IMR-90 (cell line): ENCODE measurements around the gene C1QC. TPM values are rescaled to one million over a fixed set of nuclear protein-coding genes. Genes with fewer than 3 reads are reported as not detected.

ENCODE experiments used
- ATAC-seq: fragments of 200-7000 bp; cut with Tn5 transposase; 2 replicates; pipeline ENCODE4 v1.9.1; 2020; ENCODE audit warnings: low read depth, mild to moderate bottlenecking, moderate library complexity
- BruUV-seq: library from RNA; stranded (reverse); fragments of 400-500 nt; replicated peaks from 2 replicates; lab custom pipeline; 2021; lab: Mats Ljungman, UMichigan
- CTCF ChIA-PET: fragments of 300-600 bp; formaldehyde crosslinking; extraction: SDS; loops from one replicate; lab custom pipeline; 2021; ENCODE audit warnings: antibody characterized with exemption; lab: Yijun Ruan, JAX
- POLR2A ChIA-PET: fragments of 300-600 bp; sonication (Branson Sonifier 250); formaldehyde crosslinking; loops from one replicate; lab custom pipeline; 2022; ENCODE audit warnings: antibody characterized with exemption; ENCODE audit not compliant: unreplicated experiment; lab: Charles Lee
- DNase-seq: peaks from one replicate; pipeline ENCODE4 v3.0.0; 2013
- H2AFZ ChIP-seq: replicated peaks from 2 replicates; pipeline ENCODE3; 2013; ENCODE audit warnings: low read length, mild to moderate bottlenecking; ENCODE audit not compliant: poor library complexity
- H2AK5ac ChIP-seq: 2 replicates; pipeline ENCODE4 v1.6.1; 2013; ENCODE audit warnings: low read depth, low read length, inconsistent platforms
- H2AK9ac ChIP-seq: replicated peaks from 2 replicates; pipeline ENCODE3; 2013; ENCODE audit warnings: mild to moderate bottlenecking, low read depth, low read length, moderate library complexity; ENCODE audit not compliant: poor library complexity
- H2BK120ac ChIP-seq: 2 replicates; pipeline ENCODE4 v1.6.1; 2013; ENCODE audit warnings: low read depth, low read length, inconsistent platforms
- H2BK15ac ChIP-seq: 3 replicates; pipeline ENCODE4 v1.6.1; 2013; ENCODE audit warnings: low read depth, low read length, inconsistent platforms
- H2BK20ac ChIP-seq: 2 replicates; pipeline ENCODE4 v1.6.1; 2013; ENCODE audit warnings: low read depth, mild to moderate bottlenecking, inconsistent platforms, low read length, moderate library complexity
- H2BK5ac ChIP-seq: 2 replicates; pipeline ENCODE4 v1.6.1; 2013; ENCODE audit warnings: mild to moderate bottlenecking, low read depth, low read length, inconsistent platforms; ENCODE audit not compliant: poor library complexity, severe bottlenecking
- H3K14ac ChIP-seq: replicated peaks from 2 replicates; pipeline ENCODE4 v1.6.1; 2013; ENCODE audit warnings: low read depth, low read length, inconsistent platforms
- H3K18ac ChIP-seq: 2 replicates; pipeline ENCODE4 v1.6.1; 2013; ENCODE audit warnings: low read depth, low read length, control low read depth
- H3K23ac ChIP-seq: 2 replicates; pipeline ENCODE4 v1.6.1; 2013; ENCODE audit warnings: low read depth, low read length, inconsistent platforms
- H3K27ac ChIP-seq: 2 replicates; pipeline ENCODE4 v1.5.1; 2013; ENCODE audit warnings: mild to moderate bottlenecking, control low read depth, low read length; ENCODE audit not compliant: insufficient read depth
- H3K27me3 ChIP-seq: 2 replicates; pipeline ENCODE4 v1.6.1; 2013; ENCODE audit warnings: low read length; ENCODE audit not compliant: control insufficient read depth, insufficient read depth
- H3K36me3 ChIP-seq: 2 replicates; pipeline ENCODE4 v1.6.1; 2013; ENCODE audit warnings: low read length, mixed read lengths; ENCODE audit not compliant: control insufficient read depth, insufficient read depth
- H3K4ac ChIP-seq: 2 replicates; pipeline ENCODE4 v1.6.1; 2013; ENCODE audit warnings: low read depth, low read length, inconsistent platforms
- H3K4me1 ChIP-seq: 2 replicates; pipeline ENCODE4 v1.6.1; 2013; ENCODE audit warnings: low read length, mixed read lengths; ENCODE audit not compliant: control insufficient read depth, insufficient read depth
- H3K4me2 ChIP-seq: 2 replicates; pipeline ENCODE4 v1.6.1; 2013; ENCODE audit warnings: low read depth, mild to moderate bottlenecking, control low read depth, low read length, moderate library complexity
- H3K4me3 ChIP-seq: 2 replicates; pipeline ENCODE4 v1.5.1; 2013; ENCODE audit warnings: low read depth, mild to moderate bottlenecking, control low read depth, low read length, moderate library complexity; ENCODE audit not compliant: insufficient read depth
- H3K56ac ChIP-seq: 2 replicates; pipeline ENCODE4 v1.6.1; 2013; ENCODE audit warnings: low read length, inconsistent platforms; ENCODE audit not compliant: insufficient read depth; ENCODE audit errors: extremely low read depth
- H3K79me1 ChIP-seq, 2 experiments: 2 replicates each; pipeline ENCODE4 v1.6.1; 2013; ENCODE audit warnings: low read length in 2 of 2, inconsistent platforms in 1 of 2, low read depth in 1 of 2
- H3K9ac ChIP-seq: 2 replicates; pipeline ENCODE4 v1.6.1; 2013; ENCODE audit warnings: low read depth, low read length, control low read depth
- H3K9me1 ChIP-seq: 2 replicates; pipeline ENCODE4 v1.6.1; 2013; ENCODE audit warnings: low read length, inconsistent platforms; ENCODE audit not compliant: insufficient read depth
- H3K9me3 ChIP-seq: 2 replicates; pipeline ENCODE4 v1.6.1; 2013; ENCODE audit warnings: low read length; ENCODE audit not compliant: control insufficient read depth, insufficient read depth
- H4K20me1 ChIP-seq: 2 replicates; pipeline ENCODE4 v1.6.1; 2013; ENCODE audit warnings: low read length, inconsistent platforms; ENCODE audit not compliant: insufficient read depth
- H4K5ac ChIP-seq: 2 replicates; pipeline ENCODE4 v1.6.1; 2013; ENCODE audit warnings: mild to moderate bottlenecking, low read depth, low read length, control low read depth
- H4K8ac ChIP-seq, 2 experiments: 2 replicates each; pipeline ENCODE4 v1.6.1; 2013; ENCODE audit warnings: low read depth in 2 of 2, low read length in 2 of 2, control low read depth in 1 of 2, inconsistent platforms in 1 of 2
- H4K91ac ChIP-seq: 2 replicates; pipeline ENCODE4 v1.6.1; 2013; ENCODE audit warnings: low read depth, low read length, inconsistent platforms; ENCODE audit not compliant: insufficient read depth
- BHLHE40 ChIP-seq: fragments of 150-350 bp; IDR thresholded peaks from 2 replicates; pipeline ENCODE4 v1.6.1; 2016; ENCODE audit warnings: mild to moderate bottlenecking, low read depth, low read length
- CEBPB ChIP-seq: IDR thresholded peaks from 2 replicates; pipeline ENCODE4 v1.6.1; 2012; ENCODE audit warnings: low read depth, low read length, improper control_type of control experiment
- CHD1 ChIP-seq: IDR thresholded peaks from 2 replicates; pipeline ENCODE4 v1.6.1; 2012; ENCODE audit warnings: low read depth, low read length, improper control_type of control experiment
- FOS ChIP-seq: fragments of 150-350 bp; IDR thresholded peaks from 2 replicates; pipeline ENCODE4 v1.6.1; 2016; ENCODE audit warnings: low read depth, low read length
- MAFK ChIP-seq: IDR thresholded peaks from 2 replicates; pipeline ENCODE4 v1.6.1; 2012; ENCODE audit warnings: low read depth, low read length, improper control_type of control experiment
- MAZ ChIP-seq: IDR thresholded peaks from 2 replicates; pipeline ENCODE4 v1.6.1; 2012; ENCODE audit warnings: low read depth, mild to moderate bottlenecking, low read length, improper control_type of control experiment, moderate library complexity, borderline replicate concordance
- MXI1 ChIP-seq: IDR thresholded peaks from 2 replicates; pipeline ENCODE4 v1.6.1; 2012; ENCODE audit warnings: low read depth, mild to moderate bottlenecking, low read length, moderate library complexity, borderline replicate concordance
- NFE2L2 ChIP-seq: fragments of 150-350 bp; IDR thresholded peaks from 2 replicates; pipeline ENCODE4 v1.6.1; 2016; ENCODE audit warnings: low read depth, mild to moderate bottlenecking, low read length
- POLR2A ChIP-seq: IDR thresholded peaks from 2 replicates; pipeline ENCODE4 v1.6.1; 2012; ENCODE audit warnings: mild to moderate bottlenecking, low read depth, low read length
- RAD21 ChIP-seq: IDR thresholded peaks from 2 replicates; pipeline ENCODE4 v1.6.1; 2012; ENCODE audit warnings: low read length, improper control_type of control experiment
- RCOR1 ChIP-seq: IDR thresholded peaks from 2 replicates; pipeline ENCODE4 v1.6.1; 2012; ENCODE audit warnings: mild to moderate bottlenecking, low read length, improper control_type of control experiment; ENCODE audit not compliant: insufficient replicate concordance
- RFX5 ChIP-seq: IDR thresholded peaks from 2 replicates; pipeline ENCODE4 v1.8.0; 2012; ENCODE audit warnings: low read depth, mild to moderate bottlenecking, low read length, moderate library complexity
- SMC3 ChIP-seq: fragments of 150-350 bp; IDR thresholded peaks from 2 replicates; pipeline ENCODE4 v1.6.1; 2016; ENCODE audit warnings: low read depth, mild to moderate bottlenecking, antibody characterized with exemption, low read length, moderate library complexity
- USF2 ChIP-seq: fragments of 150-350 bp; IDR thresholded peaks from 2 replicates; pipeline ENCODE4 v1.6.1; 2017; ENCODE audit warnings: mild to moderate bottlenecking, antibody characterized with exemption, low read length, low read depth
- WGBS, 2 experiments: methylation state at CpG; one replicate each; pipeline versions ENCODE4 v1.1.5 to v1.1.7; 2013; ENCODE audit warnings: missing lambda C conversion rate in 2 of 2; ENCODE audit not compliant: insufficient read length in 1 of 2; ENCODE audit errors: extremely low coverage in 2 of 2; 5-methylcytosine and 5-hydroxymethylcytosine counted together
- dilution Hi-C: fragments of 300-500 bp; cut with HindIII; formaldehyde crosslinking; loops from one replicate; pipeline ENCODE4 v1.14.3; 2018; ENCODE audit warnings: low sequenced_read_pairs; ENCODE audit not compliant: unreplicated experiment
- in situ Hi-C: fragments of 300-500 bp; cut with MboI; formaldehyde crosslinking; loops from 3 replicates; pipeline ENCODE4 v1.14.3; 2019; ENCODE audit warnings: low sequenced_read_pairs, inconsistent platforms, mixed read lengths
- intact Hi-C: fragments of 100-400 bp; cut with micrococcal nuclease; formaldehyde crosslinking; loops from 2 replicates; pipeline ENCODE4 v1.10.0; 2022
- polyA plus RNA-seq, 3 experiments: library from polyadenylated mRNA; depleted of rRNA; stranded (reverse); fragments of >200 nt; gene quantifications; 2 replicates each; pipeline ENCODE4 v1.2.3, GENCODE V29; 2012; ENCODE audit warnings: low replicate concordance in 1 of 3
- total RNA-seq: library from RNA; depleted of rRNA; stranded (reverse); fragments of >200 nt; gene quantifications from 2 replicates; pipeline ENCODE4 v1.2.3, GENCODE V29; 2012
- TF ChIP-seq, protein P1 (sequence below): conservative IDR thresholded peaks from 2 replicates; pipeline ENCODE4 v1.5.1; 2012; ENCODE audit warnings: mild to moderate bottlenecking, low read depth, low read length, improper control_type of control experiment
- TF ChIP-seq, protein P2 (sequence below): fragments of 150-350 bp; IDR thresholded peaks from 2 replicates; pipeline ENCODE4 v1.6.1; 2016; ENCODE audit warnings: low read depth, mild to moderate bottlenecking, low read length, moderate library complexity, borderline replicate concordance

The C1QC gene
- total and polyA plus RNA-seq, 2 of the 4 experiments (the other 2 are of a cell fraction), result not detected

DNA sequence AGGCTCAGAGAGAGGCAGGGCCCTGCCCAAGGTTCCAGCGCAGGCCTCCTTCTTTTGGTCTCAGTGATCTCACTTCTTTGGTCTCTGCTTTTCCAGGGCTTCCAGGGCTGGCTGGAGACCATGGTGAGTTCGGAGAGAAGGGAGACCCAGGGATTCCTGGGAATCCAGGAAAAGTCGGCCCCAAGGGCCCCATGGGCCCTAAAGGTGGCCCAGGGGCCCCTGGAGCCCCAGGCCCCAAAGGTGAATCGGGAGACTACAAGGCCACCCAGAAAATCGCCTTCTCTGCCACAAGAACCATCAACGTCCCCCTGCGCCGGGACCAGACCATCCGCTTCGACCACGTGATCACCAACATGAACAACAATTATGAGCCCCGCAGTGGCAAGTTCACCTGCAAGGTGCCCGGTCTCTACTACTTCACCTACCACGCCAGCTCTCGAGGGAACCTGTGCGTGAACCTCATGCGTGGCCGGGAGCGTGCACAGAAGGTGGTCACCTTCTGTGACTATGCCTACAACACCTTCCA, 17.3 kb downstream of the C1QC start:
- Histone ChIP-seq H4K20me1 (no peaks in the 10 kb centered on the region), H2AFZ (no peak overlapping the region), H3K4me2 (no peak overlapping the region), H4K5ac (no peak overlapping the region), H3K79me1 (no peaks in the 10 kb centered on the region), H3K23ac (no peak overlapping the region), H3K9me1 (no peaks in the 10 kb centered on the region), H3K27me3 (peaks cover 73% of the 10 kb centered on the region), H3K4me3 (no peak overlapping the region), H2BK20ac (no peak overlapping the region), H2AK5ac (no peak overlapping the region), H2AK9ac (no peak overlapping the region), H2BK5ac (no peak overlapping the region), H3K4me1 (no peaks in the 10 kb centered on the region), H2BK120ac (no peak overlapping the region), H4K91ac (no peak overlapping the region), H3K18ac (no peak overlapping the region), H4K8ac (no peak overlapping the region), H3K9ac (no peak overlapping the region), H3K14ac (no peak overlapping the region), H3K4ac (no peak overlapping the region), H3K56ac (no peak overlapping the region), H3K9me3 (no peaks in the 10 kb centered on the region), H3K36me3 (no peaks in the 10 kb centered on the region), H2BK15ac (no peak overlapping the region), H3K27ac (no peak overlapping the region)
- intact Hi-C loops (loop anchor here (10.0 kb wide), 1 partner anchor 304 kb away; no protein-coding TSS in a partner anchor), dilution Hi-C loops (no loop called here), in situ Hi-C loops (no loop called here)
- DNase-seq (no peak), ATAC-seq (no peak)
- WGBS, 2 experiments, result 87% methylated on average over 6 of the region's 19 CpGs; no CpG with 5 or more reads in 1 of the 2 experiments
- no peak for TF ChIP-seq CEBPB
- TF ChIP-seq POLR2A, result no peak
- no peak for TF ChIP-seq SMC3
- TF ChIP-seq CHD1, result no peak
- no peak for TF ChIP-seq MXI1
- TF ChIP-seq MAZ, result no peak
- TF ChIP-seq, protein P1, sequence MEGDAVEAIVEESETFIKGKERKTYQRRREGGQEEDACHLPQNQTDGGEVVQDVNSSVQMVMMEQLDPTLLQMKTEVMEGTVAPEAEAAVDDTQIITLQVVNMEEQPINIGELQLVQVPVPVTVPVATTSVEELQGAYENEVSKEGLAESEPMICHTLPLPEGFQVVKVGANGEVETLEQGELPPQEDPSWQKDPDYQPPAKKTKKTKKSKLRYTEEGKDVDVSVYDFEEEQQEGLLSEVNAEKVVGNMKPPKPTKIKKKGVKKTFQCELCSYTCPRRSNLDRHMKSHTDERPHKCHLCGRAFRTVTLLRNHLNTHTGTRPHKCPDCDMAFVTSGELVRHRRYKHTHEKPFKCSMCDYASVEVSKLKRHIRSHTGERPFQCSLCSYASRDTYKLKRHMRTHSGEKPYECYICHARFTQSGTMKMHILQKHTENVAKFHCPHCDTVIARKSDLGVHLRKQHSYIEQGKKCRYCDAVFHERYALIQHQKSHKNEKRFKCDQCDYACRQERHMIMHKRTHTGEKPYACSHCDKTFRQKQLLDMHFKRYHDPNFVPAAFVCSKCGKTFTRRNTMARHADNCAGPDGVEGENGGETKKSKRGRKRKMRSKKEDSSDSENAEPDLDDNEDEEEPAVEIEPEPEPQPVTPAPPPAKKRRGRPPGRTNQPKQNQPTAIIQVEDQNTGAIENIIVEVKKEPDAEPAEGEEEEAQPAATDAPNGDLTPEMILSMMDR, result no peak
- no peak for TF ChIP-seq FOS
- TF ChIP-seq NFE2L2, result no peak
- TF ChIP-seq, protein P2, sequence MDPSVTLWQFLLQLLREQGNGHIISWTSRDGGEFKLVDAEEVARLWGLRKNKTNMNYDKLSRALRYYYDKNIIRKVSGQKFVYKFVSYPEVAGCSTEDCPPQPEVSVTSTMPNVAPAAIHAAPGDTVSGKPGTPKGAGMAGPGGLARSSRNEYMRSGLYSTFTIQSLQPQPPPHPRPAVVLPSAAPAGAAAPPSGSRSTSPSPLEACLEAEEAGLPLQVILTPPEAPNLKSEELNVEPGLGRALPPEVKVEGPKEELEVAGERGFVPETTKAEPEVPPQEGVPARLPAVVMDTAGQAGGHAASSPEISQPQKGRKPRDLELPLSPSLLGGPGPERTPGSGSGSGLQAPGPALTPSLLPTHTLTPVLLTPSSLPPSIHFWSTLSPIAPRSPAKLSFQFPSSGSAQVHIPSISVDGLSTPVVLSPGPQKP, result no peak
- no peak for TF ChIP-seq RCOR1
- TF ChIP-seq RFX5, result no peak
- no peak for TF ChIP-seq RAD21
- TF ChIP-seq MAFK, result no peak
- TF ChIP-seq BHLHE40, result no peak
- TF ChIP-seq USF2, result no peak
- BruUV-seq, result no TSS peak
- POLR2A ChIA-PET, result no interaction called here
- CTCF ChIA-PET, result no interaction called here
